WTC11 (cell line): ENCODE data around the gene CDC6.

Experiments
- CBFB ChIP-seq: sonication (generic); formaldehyde crosslinking; IDR thresholded peaks from 2 replicates; pipeline ENCODE4 v1.8.1; 2022; ENCODE audit warnings: mild to moderate bottlenecking, low read depth, missing genetic modification reagents
- CREM ChIP-seq: sonication (generic); formaldehyde crosslinking; IDR thresholded peaks from 2 replicates; pipeline ENCODE4 v1.8.1; 2022; ENCODE audit warnings: mild to moderate bottlenecking, missing genetic modification reagents, moderate library complexity
- ESRRA ChIP-seq: sonication (generic); formaldehyde crosslinking; IDR thresholded peaks from 2 replicates; pipeline ENCODE4 v1.8.1; 2022; ENCODE audit warnings: mild to moderate bottlenecking, missing genetic modification reagents, borderline replicate concordance
- GABPB1 ChIP-seq: sonication (generic); formaldehyde crosslinking; IDR thresholded peaks from 2 replicates; pipeline ENCODE4 v1.8.1; 2023; ENCODE audit warnings: mild to moderate bottlenecking, missing genetic modification reagents
- OVOL2 ChIP-seq: fragments of 250-450 bp; sonication (Bioruptor Pico); IDR thresholded peaks from 2 replicates; pipeline ENCODE4 v1.9.0; 2021; ENCODE audit warnings: mild to moderate bottlenecking, borderline replicate concordance
- SP1 ChIP-seq: sonication (generic); formaldehyde crosslinking; conservative IDR thresholded peaks from 2 replicates; pipeline ENCODE4 v1.8.1; 2022; ENCODE audit warnings: missing genetic modification reagents
- TF ChIP-seq, protein P1 (sequence below): fragments of 200-600 bp; IDR thresholded peaks from 2 replicates; pipeline ENCODE4 v1.8.0; 2022; ENCODE audit warnings: antibody characterized with exemption
- TF ChIP-seq, protein P2 (sequence below): sonication (generic); formaldehyde crosslinking; IDR thresholded peaks from 2 replicates; pipeline ENCODE4 v1.8.0; 2022; ENCODE audit warnings: mild to moderate bottlenecking, missing genetic modification reagents
- TF ChIP-seq, protein P3 (sequence below): fragments of 250-450 bp; sonication (Bioruptor Pico); IDR thresholded peaks from 2 replicates; pipeline ENCODE4 v2.1.2; 2022; ENCODE audit warnings: mild to moderate bottlenecking, moderate library complexity
- TF ChIP-seq, protein P4 (sequence below): sonication (generic); formaldehyde crosslinking; IDR thresholded peaks from 2 replicates; pipeline ENCODE4 v1.8.1; 2022; ENCODE audit warnings: low read depth, mild to moderate bottlenecking, moderate library complexity, missing genetic modification reagents, borderline replicate concordance

DNA sequence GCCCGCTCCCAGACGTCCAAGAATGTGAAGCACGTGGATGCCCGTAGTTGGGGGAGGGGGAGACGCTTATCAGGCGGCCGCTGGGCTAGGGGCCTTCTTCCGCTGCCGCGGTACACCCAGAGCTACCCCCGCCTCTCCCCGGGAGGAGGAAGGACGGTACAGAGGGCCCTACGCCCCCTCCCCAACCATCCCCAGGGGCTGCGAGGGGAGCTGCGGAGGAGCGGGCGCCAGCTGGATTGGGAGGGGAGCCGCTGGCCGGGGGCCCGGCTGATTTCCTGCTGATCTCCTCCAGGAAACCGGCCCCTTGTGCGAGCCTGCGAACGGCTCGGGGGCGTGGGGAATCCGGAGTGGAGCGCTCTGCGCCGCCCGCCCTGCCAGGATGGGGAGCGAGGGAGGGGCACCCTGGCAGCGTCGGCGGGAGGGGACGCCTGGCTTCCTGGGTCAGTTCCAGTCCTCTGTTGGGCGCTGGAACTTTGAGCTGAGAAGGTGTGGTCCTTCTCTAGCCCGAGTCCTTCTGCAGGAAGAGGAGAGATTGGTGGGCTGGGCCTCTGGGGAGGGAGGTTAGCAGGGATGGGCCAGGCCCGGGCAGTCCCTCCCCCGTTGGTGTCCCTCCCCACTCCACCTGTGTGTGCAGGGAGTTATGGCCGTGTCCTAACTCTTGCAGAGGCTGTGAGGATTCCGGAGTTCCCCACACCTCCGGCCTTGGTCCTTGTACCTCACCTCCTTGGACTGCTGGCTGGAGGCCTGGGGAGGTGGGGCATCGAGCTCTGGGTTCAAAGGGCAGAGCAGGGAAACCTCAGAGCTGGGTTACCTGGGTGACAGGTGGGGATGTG, 57.7 kb downstream of the CDC6 start:
- no peak for TF ChIP-seq SP1 (CRISPR knock-in tag)
- TF ChIP-seq, protein P1, sequence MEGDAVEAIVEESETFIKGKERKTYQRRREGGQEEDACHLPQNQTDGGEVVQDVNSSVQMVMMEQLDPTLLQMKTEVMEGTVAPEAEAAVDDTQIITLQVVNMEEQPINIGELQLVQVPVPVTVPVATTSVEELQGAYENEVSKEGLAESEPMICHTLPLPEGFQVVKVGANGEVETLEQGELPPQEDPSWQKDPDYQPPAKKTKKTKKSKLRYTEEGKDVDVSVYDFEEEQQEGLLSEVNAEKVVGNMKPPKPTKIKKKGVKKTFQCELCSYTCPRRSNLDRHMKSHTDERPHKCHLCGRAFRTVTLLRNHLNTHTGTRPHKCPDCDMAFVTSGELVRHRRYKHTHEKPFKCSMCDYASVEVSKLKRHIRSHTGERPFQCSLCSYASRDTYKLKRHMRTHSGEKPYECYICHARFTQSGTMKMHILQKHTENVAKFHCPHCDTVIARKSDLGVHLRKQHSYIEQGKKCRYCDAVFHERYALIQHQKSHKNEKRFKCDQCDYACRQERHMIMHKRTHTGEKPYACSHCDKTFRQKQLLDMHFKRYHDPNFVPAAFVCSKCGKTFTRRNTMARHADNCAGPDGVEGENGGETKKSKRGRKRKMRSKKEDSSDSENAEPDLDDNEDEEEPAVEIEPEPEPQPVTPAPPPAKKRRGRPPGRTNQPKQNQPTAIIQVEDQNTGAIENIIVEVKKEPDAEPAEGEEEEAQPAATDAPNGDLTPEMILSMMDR: no peak
- TF ChIP-seq, protein P2, sequence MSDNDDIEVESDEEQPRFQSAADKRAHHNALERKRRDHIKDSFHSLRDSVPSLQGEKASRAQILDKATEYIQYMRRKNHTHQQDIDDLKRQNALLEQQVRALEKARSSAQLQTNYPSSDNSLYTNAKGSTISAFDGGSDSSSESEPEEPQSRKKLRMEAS (CRISPR knock-in tag): peak; percentile 94
- TF ChIP-seq CREM (CRISPR knock-in tag): no peak
- TF ChIP-seq GABPB1 (CRISPR knock-in tag): peak; percentile 55; the same call in 1 of the 2 replicates
- no peak for TF ChIP-seq ESRRA
- no peak for TF ChIP-seq OVOL2 (CRISPR knock-in tag)
- TF ChIP-seq, protein P3, sequence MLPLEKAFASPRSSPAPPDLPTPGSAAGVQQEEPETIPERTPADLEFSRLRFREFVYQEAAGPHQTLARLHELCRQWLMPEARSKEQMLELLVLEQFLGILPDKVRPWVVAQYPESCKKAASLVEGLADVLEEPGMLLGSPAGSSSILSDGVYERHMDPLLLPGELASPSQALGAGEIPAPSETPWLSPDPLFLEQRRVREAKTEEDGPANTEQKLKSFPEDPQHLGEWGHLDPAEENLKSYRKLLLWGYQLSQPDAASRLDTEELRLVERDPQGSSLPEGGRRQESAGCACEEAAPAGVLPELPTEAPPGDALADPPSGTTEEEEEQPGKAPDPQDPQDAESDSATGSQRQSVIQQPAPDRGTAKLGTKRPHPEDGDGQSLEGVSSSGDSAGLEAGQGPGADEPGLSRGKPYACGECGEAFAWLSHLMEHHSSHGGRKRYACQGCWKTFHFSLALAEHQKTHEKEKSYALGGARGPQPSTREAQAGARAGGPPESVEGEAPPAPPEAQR (CRISPR knock-in tag): no peak
- TF ChIP-seq, protein P4, sequence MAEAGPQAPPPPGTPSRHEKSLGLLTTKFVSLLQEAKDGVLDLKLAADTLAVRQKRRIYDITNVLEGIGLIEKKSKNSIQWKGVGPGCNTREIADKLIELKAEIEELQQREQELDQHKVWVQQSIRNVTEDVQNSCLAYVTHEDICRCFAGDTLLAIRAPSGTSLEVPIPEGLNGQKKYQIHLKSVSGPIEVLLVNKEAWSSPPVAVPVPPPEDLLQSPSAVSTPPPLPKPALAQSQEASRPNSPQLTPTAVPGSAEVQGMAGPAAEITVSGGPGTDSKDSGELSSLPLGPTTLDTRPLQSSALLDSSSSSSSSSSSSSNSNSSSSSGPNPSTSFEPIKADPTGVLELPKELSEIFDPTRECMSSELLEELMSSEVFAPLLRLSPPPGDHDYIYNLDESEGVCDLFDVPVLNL (CRISPR knock-in tag): no peak
- TF ChIP-seq CBFB: no peak
